ENCODE data around the gene TUBB. TPM values are rescaled to one million over a fixed set of nuclear protein-coding genes. Genes with fewer than 3 reads are reported as not detected.

TUBB gene
- polyA plus RNA-seq, 1 of the 3 experiments (the other 2 are of a cell fraction), result 1,037 TPM

GRCh38 chr6:30690403-30691207, 29.5 kb upstream of the TUBB start, which contains the start of gene NRM (continued):
- no peak for TF ChIP-seq ZBTB33 (IDR thresholded peaks at IDR 0.05; ENCODE audit: borderline replicate concordance, low read depth)
- TF ChIP-seq USF1 (IDR thresholded peaks at IDR 0.05; ENCODE audit: borderline replicate concordance, low read depth), result no peak
- TF ChIP-seq YY1 (IDR thresholded peaks at IDR 0.05; ENCODE audit: low read depth), result no peak
- no peak for TF ChIP-seq RFX5 (IDR thresholded peaks at IDR 0.05; ENCODE audit: low read length)
- no peak for TF ChIP-seq CHD2 (IDR thresholded peaks at IDR 0.05; ENCODE audit: low read length, partially characterized antibody)
- no peak; the same call in 1 of the 2 replicates for TF ChIP-seq PBX3 (IDR thresholded peaks at IDR 0.05)
- 0 out of 2 replicates have a peak, but pooled peaks have one; percentile 37 for TF ChIP-seq ELF1 (IDR thresholded peaks at IDR 0.05)
- TF ChIP-seq MEF2A (IDR thresholded peaks at IDR 0.05; ENCODE audit: borderline replicate concordance, low read depth), result no peak
- no peak for TF ChIP-seq FOXM1 (IDR thresholded peaks at IDR 0.05; ENCODE audit: low read depth)
- no peak for TF ChIP-seq EP300 (IDR thresholded peaks at IDR 0.05; ENCODE audit: borderline replicate concordance in 1 of 2, low read depth in 1 of 2, low read length in 1 of 2)
- TF ChIP-seq JUND (IDR thresholded peaks at IDR 0.05), result no peak
- TF ChIP-seq FOXJ3 (CRISPR knock-in tag; IDR thresholded peaks at IDR 0.05), result no peak
- TF ChIP-seq CTCF (IDR thresholded peaks at IDR 0.05), result no peak
